Omental fat pad (tissue), 4 donors: ENCODE data around the gene DOLPP1. TPM values are rescaled to one million over a fixed set of nuclear protein-coding genes. Genes with fewer than 3 reads are reported as not detected.
"Not testable (repeated sequence)": the region's sequence is repeated elsewhere in the genome, so short reads cannot be mapped to it uniquely, and the experiment has no call there.

Source experiments
- ATAC-seq: fragments of 150-250 bp; one replicate; pipeline ENCODE4 v1.9.1; 2016; ENCODE audit warnings: mild to moderate bottlenecking, moderate library complexity; ENCODE audit not compliant: low FRiP score
- DNase-seq: peaks from one replicate; pipeline ENCODE4 v3.0.0-alpha.2; 2019; ENCODE audit warnings: low spot score
- total RNA-seq, 4 donors: library from RNA; depleted of rRNA; stranded (reverse); fragments of >200 nt; gene quantifications; one replicate each; pipeline ENCODE4 v1.1.0, GENCODE V29; 2016
- TF ChIP-seq, protein P1 (sequence below), 3 donors: fragments of 450-650 bp; IDR thresholded peaks; one replicate each; pipeline ENCODE4 v1.5.1; 2016 to 2017; ENCODE audit warnings: antibody characterized with exemption in 3 of 3, mild to moderate bottlenecking in 3 of 3, moderate library complexity in 2 of 3

DOLPP1 gene, protein sequence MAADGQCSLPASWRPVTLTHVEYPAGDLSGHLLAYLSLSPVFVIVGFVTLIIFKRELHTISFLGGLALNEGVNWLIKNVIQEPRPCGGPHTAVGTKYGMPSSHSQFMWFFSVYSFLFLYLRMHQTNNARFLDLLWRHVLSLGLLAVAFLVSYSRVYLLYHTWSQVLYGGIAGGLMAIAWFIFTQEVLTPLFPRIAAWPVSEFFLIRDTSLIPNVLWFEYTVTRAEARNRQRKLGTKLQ
- 1 to 10 TPM; 4.8 to 7.2 (median 6.6) TPM for total RNA-seq

DNA sequence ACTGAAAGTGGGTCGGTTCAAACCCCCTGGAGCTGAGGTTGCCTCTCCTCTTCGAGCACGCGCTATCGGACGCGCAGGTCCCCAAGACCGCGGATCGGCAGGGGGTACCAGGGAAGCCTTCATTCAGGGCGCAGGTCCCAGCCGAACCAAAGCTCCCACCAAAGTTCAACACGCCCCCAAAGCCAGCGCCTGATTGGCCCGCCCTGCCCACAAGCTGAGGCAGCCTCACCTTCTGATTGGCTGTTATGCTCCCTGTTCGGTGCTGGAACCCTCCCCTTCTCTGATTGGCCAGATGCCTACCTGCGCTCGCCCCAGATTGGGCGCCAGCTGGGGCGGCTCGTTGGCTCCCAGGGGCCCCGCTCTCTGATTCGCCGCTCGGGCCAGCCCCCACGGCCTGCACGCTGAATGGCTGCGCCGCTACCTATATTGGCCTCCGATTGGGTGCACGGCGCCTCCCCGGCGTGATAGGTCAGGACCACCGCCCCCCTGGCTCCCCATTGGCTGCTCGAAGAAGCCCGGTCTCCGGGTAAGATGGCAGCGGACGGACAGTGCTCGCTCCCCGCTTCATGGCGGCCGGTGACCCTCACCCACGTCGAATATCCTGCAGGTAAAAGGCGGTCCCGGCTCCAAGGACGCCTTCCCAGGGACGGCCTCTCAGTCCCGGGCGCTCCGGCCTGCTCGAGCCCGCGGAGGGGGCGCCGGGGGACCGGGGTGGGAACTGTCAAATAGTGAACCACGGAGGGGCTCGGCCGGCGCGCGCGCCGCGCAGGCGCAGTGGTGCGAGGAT lies at the start of gene DOLPP1:
Gene DOLPP1 (plus strand): TSS at position 511 of the 787 bp plus-strand sequence. CDS start 21 bp downstream, at position 532.
- DNase-seq (peak; percentile 87), ATAC-seq (peak; percentile 99)
- TF ChIP-seq, protein P1, sequence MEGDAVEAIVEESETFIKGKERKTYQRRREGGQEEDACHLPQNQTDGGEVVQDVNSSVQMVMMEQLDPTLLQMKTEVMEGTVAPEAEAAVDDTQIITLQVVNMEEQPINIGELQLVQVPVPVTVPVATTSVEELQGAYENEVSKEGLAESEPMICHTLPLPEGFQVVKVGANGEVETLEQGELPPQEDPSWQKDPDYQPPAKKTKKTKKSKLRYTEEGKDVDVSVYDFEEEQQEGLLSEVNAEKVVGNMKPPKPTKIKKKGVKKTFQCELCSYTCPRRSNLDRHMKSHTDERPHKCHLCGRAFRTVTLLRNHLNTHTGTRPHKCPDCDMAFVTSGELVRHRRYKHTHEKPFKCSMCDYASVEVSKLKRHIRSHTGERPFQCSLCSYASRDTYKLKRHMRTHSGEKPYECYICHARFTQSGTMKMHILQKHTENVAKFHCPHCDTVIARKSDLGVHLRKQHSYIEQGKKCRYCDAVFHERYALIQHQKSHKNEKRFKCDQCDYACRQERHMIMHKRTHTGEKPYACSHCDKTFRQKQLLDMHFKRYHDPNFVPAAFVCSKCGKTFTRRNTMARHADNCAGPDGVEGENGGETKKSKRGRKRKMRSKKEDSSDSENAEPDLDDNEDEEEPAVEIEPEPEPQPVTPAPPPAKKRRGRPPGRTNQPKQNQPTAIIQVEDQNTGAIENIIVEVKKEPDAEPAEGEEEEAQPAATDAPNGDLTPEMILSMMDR (IDR thresholded peaks at IDR 0.05) = peak in 1 of 3 donors; percentile 22

DNA sequence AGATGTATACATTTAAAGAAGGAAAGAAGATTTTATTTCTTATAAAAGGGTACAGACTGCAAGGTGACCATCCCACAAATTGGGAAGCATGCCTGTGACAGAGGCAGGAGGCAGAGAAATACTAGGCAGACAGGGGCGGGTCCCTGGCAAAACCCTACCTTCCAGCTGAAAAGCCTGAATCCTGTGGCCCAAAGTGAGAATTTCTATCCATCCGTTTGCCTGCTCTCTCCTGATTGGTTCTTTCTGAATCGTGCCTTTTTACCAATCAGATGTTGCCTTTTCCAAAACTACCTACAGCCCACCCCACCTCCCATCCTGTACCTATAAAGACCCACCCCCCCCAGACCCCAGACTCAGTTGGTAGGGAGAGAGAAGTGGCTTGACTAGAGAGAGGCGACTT lies 49.4 kb upstream of the DOLPP1 start:
- no peak for DNase-seq

DNA sequence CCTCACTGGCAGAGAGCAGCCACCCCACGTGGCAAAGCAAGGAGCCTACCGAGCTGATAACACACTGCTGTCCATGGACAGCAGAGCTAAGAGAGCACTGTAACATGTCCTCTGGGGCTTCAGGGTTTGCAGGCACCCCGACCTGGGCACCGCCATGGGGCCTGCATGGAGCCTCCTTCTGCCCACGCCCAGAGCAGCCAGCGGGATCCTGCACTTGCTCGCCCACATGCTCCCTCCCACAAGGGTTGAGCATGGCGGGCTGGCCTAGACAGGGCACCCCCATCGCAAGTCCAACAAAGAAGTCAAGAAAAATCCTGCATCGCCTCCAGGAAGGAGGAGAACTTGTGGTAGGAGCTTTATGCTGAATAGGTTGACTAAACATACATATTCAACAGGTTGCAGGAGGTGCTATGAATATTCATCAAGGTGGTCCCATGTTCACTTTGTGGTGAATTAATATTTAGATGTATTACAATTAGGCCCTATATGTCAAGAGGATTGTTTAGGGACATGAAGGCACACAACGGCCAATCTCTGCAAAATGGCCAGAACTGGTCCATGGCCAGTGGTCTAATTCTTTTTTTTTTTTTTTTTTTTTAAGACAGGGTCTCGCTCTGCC lies 48.3 kb upstream of the DOLPP1 start:
- ATAC-seq (no peak), DNase-seq (no peak)
- TF ChIP-seq, protein P1 (IDR thresholded peaks at IDR 0.05) = no peak

More for the DNA sequence above, 49.4 kb upstream of the DOLPP1 start:
- TF ChIP-seq, protein P1 (IDR thresholded peaks at IDR 0.05) = no peak
- no peak for ATAC-seq

DNA sequence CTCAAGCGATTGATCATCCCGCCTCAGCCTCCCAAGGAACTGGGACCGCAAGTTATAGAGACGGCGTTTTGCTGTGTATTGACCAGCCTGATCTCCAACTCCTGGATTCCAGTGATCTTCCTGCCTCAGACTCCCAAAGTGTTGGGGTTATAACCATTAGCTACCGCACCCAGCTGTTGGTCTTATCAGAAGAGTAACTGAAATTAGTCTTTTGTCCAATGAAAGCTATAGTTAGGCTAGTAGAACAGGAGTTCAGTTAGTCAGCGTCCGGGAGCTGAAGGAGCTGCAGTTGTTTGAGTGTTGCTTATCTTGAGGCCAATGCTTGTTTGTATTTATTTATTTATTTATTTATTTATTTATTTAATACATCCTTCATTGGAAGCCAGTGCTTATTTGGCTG lies 47.7 kb upstream of the DOLPP1 start:
- TF ChIP-seq, protein P1 (IDR thresholded peaks at IDR 0.05) = no peak
- DNase-seq (no peak), ATAC-seq (no peak)

DNA sequence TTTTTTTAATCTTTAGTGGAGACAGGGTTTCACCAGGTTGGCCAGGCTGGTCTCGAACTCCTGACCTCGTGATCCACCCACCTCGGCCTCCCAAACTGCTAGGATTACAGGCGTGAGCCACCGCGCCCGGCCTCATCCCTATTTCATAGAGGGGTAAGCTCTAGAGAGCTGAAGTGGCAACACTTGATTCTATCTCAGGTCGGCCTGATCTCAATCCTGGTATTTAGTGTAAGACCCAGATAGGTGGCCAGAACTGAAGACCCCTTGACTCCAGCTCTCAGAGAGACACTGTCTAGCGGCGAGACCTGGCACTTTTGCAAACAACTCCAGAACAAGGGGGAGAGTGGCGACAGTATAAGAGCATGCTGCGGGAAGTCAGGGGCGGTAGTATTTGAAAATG lies 45.1 kb upstream of the DOLPP1 start:
- DNase-seq = not testable (repeated sequence)
- ATAC-seq = peak; percentile 20

DNA sequence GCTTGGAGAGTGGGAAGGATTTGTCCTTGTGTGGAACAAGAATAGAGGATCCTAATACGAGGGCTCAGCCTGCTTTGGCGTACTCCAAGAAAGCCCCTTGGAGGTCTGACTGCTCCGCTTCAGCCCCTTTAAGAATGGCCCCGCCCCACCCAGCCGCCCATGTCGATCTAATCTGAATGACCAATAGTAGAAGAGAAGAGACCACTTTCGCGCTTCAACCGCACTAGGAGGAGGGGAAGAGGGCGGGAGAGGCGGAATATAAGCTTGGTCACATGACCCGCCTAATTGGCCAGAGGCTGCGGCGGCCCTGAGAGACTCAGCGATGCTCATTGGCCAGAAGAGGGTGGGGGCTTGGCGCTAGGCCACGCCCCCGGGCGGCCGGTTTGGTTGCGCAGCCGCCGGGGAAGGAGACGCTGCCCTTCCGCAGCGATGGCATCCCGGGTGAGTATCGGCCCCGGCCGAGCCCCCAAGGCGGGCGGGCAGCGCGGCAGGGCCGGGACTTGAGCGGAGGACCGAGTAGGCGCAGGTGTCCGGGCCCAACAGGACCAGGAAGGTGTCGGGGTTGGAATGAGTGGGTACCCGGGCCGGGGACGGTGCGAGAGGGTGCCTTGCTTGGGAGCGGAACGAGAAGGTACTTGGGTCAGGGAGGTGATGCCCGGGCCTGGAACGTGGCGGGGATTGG lies 44.5 kb upstream of the DOLPP1 start, which contains the start of gene MIGA2:
Gene MIGA2 (plus strand): TSS at position 386 of the 682 bp plus-strand sequence. CDS start 3,969 bp downstream, outside the sequence.
- TF ChIP-seq, protein P1 (IDR thresholded peaks at IDR 0.05) = no peak
- DNase-seq (peak; percentile 91), ATAC-seq (peak; percentile 98)
